HG03108 (cell line): ENCODE data around the gene PHF12.
A peak's percentile ranks its signal among the peaks of the same experiment; 100 is the strongest.
"Not testable (repeated sequence)": the region's sequence is repeated elsewhere in the genome, so short reads cannot be mapped to it uniquely, and the experiment has no call there.

ENCODE experiments used
- ATAC-seq: cut with Tn5 transposase; IDR thresholded peaks from one replicate; pipeline ENCODE4 v1.9.1; 2021; ENCODE audit warnings: moderate library complexity; ENCODE audit not compliant: unreplicated experiment

Gene PHF12

DNA sequence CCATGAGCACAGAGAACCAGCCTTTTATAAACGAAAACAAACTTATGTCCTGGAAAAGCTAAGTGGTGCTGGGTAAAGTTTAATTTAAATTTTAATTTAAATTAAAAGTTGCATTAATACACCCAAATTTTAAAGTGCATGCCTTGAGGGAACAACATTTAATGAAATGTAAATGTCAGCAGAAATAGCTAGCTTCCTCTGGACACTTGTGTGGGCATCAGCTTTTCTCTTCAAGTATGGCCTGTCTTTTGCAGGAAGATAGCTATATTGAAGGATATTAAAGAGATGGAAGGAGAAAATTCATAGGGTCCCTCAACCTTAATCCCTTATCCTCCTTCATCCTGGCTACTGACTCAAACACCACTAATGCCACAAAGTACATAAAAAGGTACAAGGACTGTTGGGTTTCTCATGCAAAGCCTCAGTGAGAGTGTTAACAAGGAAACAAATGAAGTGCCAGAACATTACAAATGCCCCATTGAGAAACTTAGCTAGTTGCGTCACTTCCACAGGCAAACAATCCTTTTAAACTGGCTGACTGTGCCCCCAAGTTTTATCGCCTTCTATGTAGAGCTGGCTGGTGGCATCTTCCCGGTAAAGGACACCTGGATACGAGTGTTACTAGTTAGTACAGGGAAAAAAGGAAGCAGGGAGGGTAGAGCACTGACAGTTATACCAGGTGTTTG is 14.1 kb downstream of the PHF12 start:
- ATAC-seq: no peak

DNA sequence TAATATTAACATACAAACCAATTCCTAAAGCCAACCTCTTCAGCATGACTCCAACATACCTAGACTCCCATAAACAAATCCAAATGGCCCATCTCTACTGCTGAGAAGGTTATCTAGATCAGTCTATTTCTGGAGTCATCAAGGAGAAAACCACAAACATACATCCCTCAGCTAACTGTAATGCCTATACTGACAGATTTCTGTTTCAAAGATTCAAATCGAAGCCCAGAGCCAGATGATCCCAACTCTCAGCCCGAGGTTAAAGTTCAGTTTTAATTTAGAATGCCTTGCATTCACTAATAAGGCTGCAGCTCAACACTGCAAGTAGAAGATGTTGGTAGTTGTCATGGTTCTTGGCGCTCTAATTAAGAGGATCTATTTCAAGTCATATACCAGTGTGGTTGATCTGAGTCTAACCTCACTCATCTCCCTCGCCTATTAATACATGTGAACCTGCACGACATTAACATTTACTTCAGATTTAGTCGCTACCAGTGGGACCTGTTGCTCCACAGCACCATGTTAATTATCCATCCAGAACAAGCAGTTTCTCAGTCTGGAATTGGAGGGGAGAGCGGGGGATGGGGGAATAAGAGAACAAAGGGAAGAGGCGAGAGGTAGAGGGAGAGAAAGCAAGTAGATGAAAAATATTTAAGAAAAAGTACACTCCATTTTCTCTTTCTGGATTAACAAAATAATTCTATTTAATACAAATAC is 15.4 kb downstream of the PHF12 start:
- no peak for ATAC-seq

GRCh38 chr17:28934508-28934907 is 16.8 kb downstream of the PHF12 start:
- ATAC-seq: not testable (repeated sequence)

- no peak for ATAC-seq
These were observed 21.5 kb downstream of the PHF12 start for GRCh38 chr17:28929787-28930186.

GRCh38 chr17:28928061-28928460 is 23.3 kb downstream of the PHF12 start:
- ATAC-seq: no peak

DNA sequence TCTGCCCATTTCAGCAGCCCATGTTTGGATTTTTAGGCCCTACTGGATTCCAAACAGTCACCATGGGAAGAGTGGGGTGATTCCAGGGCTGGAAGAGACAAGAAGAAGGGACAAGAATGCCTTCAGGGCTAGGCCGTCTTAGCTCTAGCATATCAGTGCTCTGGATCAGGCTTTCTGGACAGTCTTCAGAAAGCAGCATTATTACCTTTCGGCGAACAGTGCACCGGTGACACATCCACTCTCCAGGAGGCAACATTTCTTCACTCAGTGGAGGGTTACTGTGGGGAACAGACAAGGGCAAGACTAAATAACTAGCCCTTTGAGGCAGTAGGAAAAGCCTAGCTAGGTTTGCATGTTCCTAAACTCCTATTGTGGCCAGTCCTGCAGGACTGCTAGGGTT is 24.5 kb downstream of the PHF12 start:
- no peak for ATAC-seq

DNA sequence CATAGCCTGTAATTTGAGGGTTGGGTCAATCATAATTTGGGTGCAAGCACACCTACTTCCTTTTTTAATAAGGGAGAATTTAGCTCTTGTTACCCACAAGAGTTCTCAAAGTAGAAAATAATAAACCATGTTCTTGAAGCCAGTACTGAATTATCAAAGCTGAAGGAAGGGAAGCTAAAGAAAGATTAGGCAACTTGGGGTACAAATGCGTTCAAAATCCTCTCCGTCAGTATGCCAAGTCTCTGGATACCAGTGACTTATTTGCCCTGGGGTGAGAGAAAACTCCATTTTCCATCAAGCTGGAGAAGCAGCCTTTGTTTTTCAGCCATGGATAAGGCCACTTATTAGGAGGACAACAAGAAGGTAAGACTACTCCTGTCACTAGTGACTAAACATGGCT is 25.0 kb downstream of the PHF12 start:
- no peak for ATAC-seq

GRCh38 chr17:28925912-28926365 is 25.4 kb downstream of the PHF12 start:
- peak; percentile 48 for ATAC-seq

- ATAC-seq: no peak
These were observed 31.1 kb downstream of the PHF12 start for GRCh38 chr17:28920201-28920600.

DNA sequence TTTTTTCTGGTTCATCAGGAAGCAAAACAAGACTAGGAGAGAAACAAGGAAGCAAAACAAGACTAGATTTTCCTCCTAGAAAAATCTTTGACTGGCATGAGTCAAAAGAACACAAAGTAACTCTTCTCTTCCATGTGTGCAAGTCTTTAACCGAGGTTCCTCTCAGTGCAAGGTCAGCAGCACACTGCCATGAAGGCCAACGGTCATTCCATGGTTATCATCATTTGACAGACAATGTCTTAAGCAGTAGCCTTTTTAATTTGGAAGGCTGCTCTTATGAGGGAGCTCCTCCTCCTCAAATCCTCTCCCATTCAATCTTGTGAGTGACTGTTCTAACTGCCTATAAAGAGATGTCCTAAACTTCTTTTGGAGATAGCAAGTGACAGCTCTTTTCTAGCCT is 33.0 kb downstream of the PHF12 start:
- ATAC-seq: no peak

DNA sequence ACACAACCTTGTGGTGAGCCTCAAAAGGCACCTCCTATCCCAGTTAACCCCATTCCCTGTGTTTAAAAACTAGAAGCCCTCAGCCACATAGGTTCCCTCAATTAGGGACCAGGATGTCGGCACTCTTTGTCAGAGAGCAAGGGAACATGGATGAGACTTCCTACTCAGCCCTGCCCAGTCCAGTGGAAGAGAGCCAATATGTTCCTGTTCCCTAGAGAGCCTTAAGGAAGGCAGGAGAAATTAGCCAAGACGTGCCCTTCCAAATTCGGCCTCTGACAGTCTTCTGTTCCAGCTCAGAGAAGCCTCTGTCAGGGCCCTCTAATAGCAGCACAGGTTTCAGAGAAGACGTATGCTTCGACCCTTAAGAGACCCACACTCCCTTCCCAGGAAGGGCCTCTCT is 33.9 kb downstream of the PHF12 start:
- no peak for ATAC-seq

GRCh38 chr17:28917029-28917428 is 34.3 kb downstream of the PHF12 start:
- ATAC-seq: no peak

DNA sequence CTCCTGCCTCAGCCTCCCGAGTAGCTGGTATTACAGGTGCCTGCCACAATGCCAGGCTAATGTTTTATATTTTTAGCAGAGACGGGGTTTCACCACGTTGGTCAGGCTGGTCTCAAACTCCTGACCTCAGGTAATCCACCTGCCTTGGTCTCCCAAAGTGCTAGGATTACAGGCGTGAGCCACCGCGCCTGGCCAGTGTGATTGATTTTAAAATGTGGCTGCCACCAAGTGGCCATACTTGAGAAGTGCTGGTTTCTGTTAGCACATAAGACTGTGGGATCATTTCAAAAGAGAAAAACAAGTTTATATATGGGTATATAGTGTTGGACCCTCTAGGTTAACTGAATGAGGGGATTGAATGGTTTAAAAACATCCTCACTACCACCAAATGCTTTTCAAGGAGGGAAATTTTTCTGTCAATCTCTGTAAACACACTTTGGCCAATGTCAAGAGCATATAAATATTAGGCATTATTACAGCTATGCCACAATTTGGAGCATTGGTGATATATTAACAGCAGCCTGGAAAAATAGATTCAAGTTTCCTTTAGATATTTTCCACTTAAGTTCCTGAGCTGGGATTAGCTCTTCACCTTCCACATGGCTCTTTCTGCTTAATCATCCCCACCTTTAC is 34.9 kb downstream of the PHF12 start:
- ATAC-seq: no peak

- ATAC-seq: no peak
These were observed 38.4 kb downstream of the PHF12 start for GRCh38 chr17:28912938-28913333.

GRCh38 chr17:28912281-28912937 is 38.9 kb downstream of the PHF12 start:
- no peak for ATAC-seq

- ATAC-seq: no peak
These were observed 39.8 kb downstream of the PHF12 start for GRCh38 chr17:28911411-28912045.

DNA sequence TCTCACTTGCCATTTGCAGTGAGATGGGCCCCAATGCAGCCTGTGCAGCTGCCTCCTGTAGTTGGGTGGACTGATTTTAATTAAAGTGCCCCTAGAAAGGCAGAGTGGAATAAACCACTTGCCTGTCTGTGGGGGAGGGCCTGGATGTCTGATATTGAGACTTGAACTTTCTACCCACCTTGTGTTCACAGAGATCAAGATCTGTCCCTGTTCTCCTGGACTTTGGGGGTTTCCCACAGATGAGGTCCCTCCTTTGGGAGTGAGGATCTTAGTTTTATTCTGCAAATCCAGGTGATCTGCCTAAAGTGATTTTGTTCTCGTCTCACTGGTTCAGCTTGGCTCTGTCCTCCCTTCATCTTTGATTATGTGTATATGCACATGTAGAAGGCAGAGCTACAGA is 40.8 kb downstream of the PHF12 start:
- no peak for ATAC-seq

DNA sequence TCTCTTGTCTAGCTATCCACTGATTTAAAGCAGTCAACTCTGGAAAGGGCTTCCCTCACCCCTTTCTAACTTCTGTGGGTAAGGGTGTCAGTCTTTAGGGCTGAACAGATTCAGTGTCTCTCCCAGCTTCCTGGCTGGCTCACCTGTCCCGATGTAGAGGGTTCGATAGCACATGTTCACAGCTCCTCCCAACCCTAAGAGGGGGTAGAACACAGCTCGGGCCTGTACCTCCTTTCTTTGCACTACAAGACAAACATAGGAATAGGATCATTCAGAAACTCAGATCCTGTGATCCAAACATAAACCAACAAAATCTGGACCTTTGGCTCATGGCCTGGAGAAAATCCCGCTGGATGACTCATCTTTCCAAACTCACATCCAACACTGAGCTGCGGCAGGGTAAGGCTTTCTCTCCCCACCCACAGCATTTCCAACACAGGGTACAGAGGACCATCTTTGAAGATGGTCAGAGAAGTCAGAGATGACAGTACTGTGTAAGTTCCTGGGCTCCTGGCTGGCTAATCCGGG is 42.6 kb downstream of the PHF12 start:
- no peak for ATAC-seq

DNA sequence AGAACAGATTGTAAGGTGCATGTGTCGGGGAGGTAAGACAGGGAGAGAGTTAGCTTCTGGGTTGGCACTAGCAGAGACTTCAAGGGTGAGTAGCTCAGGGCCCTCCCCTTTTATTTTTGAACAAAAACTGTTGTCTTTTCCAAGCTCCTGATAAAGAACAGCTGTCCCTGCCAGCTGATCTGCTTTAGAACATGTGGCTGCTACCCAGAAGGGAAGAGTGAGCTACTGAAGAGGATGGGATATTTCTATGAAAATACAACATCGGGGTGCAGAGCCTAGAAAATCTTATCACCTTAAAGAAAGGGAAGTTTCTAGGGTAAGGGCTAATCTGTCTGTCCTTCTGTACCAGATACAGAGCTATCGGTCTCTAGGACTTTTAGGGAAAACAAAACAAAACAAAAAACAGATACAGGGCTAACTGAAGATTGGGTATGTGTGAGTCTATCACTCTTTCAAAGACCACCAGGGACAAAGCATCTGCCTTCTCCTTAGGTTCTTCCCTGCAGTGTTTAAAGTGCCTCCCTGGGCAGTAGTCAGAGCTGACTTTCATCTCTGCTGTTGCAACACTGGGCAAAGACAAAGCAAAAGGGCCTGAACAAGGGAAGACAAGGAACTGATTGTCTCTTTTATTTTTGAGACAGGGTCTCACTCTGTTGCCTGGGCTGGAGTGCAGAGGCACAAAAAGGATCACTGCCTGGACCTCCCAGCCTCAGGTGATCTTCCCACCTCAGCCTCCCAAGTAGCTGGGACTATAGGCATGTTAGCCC is 43.4 kb downstream of the PHF12 start:
- no peak for ATAC-seq
